ES-I3 (cell line): ENCODE results near the gene NAV3.

Experiments
- H3K36me3 ChIP-seq: 2 replicates; pipeline ENCODE4 v1.6.1; 2013; ENCODE audit warnings: mild to moderate bottlenecking, low read length, control low read depth, moderate library complexity; ENCODE audit not compliant: insufficient read depth
- H3K4me1 ChIP-seq: 2 replicates; pipeline ENCODE4 v1.6.1; 2013; ENCODE audit warnings: mild to moderate bottlenecking, control low read depth, low read length; ENCODE audit not compliant: insufficient read depth
- H3K9ac ChIP-seq: 2 replicates; pipeline ENCODE4 v1.6.1; 2013; ENCODE audit warnings: low read depth, mild to moderate bottlenecking, low read length, moderate library complexity
- H3K9me3 ChIP-seq: 2 replicates; pipeline ENCODE4 v1.6.1; 2013; ENCODE audit warnings: mild to moderate bottlenecking, low read length, moderate library complexity; ENCODE audit not compliant: control insufficient read depth, insufficient read depth

NAV3 gene

GRCh38 chr12:77957062-77957461 lies 126.4 kb downstream of the NAV3 start:
- H3K9ac ChIP-seq, result no peak overlapping the region

GRCh38 chr12:77963576-77964178 lies 133.0 kb downstream of the NAV3 start:
- no peaks in the 10 kb centered on the region for H3K4me1 ChIP-seq
- no peak overlapping the region for H3K9ac ChIP-seq
- no peaks in the 10 kb centered on the region for H3K36me3 ChIP-seq
- H3K9me3 ChIP-seq, result no peaks in the 10 kb centered on the region

More at GRCh38 chr12:77957062-77957461, 126.4 kb downstream of the NAV3 start:
- H3K4me1 ChIP-seq, result peaks cover 10% of the 10 kb centered on the region
- H3K36me3 ChIP-seq, result no peaks in the 10 kb centered on the region
- no peaks in the 10 kb centered on the region for H3K9me3 ChIP-seq

GRCh38 chr12:77965790-77966189 lies 135.1 kb downstream of the NAV3 start:
- Histone ChIP-seq H3K9me3 (no peaks in the 10 kb centered on the region), H3K4me1 (no peaks in the 10 kb centered on the region), H3K36me3 (no peaks in the 10 kb centered on the region), H3K9ac (no peak overlapping the region)

GRCh38 chr12:77968021-77968420 lies 137.3 kb downstream of the NAV3 start:
- Histone ChIP-seq H3K9me3 (no peaks in the 10 kb centered on the region), H3K4me1 (no peaks in the 10 kb centered on the region), H3K36me3 (no peaks in the 10 kb centered on the region), H3K9ac (no peak overlapping the region)

GRCh38 chr12:77968571-77968970 lies 137.9 kb downstream of the NAV3 start:
- Histone ChIP-seq H3K4me1 (no peaks in the 10 kb centered on the region), H3K36me3 (no peaks in the 10 kb centered on the region), H3K9me3 (no peaks in the 10 kb centered on the region), H3K9ac (no peak overlapping the region)

GRCh38 chr12:77973579-77973978 lies 142.9 kb downstream of the NAV3 start:
- Histone ChIP-seq H3K9ac (no peak overlapping the region), H3K36me3 (no peaks in the 10 kb centered on the region), H3K9me3 (no peaks in the 10 kb centered on the region), H3K4me1 (no peaks in the 10 kb centered on the region)

- Histone ChIP-seq H3K36me3 (no peaks in the 10 kb centered on the region), H3K4me1 (no peaks in the 10 kb centered on the region), H3K9me3 (no peaks in the 10 kb centered on the region), H3K9ac (no peak overlapping the region)
Observed at GRCh38 chr12:77974645-77975044, 144.0 kb downstream of the NAV3 start.

GRCh38 chr12:77979597-77980250 lies 149.0 kb downstream of the NAV3 start:
- H3K9me3 ChIP-seq, result no peaks in the 10 kb centered on the region
- no peaks in the 10 kb centered on the region for H3K4me1 ChIP-seq
- no peak overlapping the region for H3K9ac ChIP-seq
- no peaks in the 10 kb centered on the region for H3K36me3 ChIP-seq

GRCh38 chr12:77980782-77981181 lies 150.1 kb downstream of the NAV3 start:
- Histone ChIP-seq H3K9me3 (no peaks in the 10 kb centered on the region), H3K4me1 (no peaks in the 10 kb centered on the region), H3K36me3 (no peaks in the 10 kb centered on the region), H3K9ac (no peak overlapping the region)

- Histone ChIP-seq H3K9me3 (no peaks in the 10 kb centered on the region), H3K4me1 (no peaks in the 10 kb centered on the region), H3K36me3 (no peaks in the 10 kb centered on the region), H3K9ac (no peak overlapping the region)
Observed at GRCh38 chr12:77983859-77984258, 153.2 kb downstream of the NAV3 start.

GRCh38 chr12:77992760-77993159 lies 162.1 kb downstream of the NAV3 start:
- Histone ChIP-seq H3K4me1 (no peaks in the 10 kb centered on the region), H3K36me3 (no peaks in the 10 kb centered on the region; the same call in 1 of the 2 replicates), H3K9me3 (peaks cover 5% of the 10 kb centered on the region; the same call in 1 of the 2 replicates), H3K9ac (no peak overlapping the region)

- no peaks in the 10 kb centered on the region; the same call in 1 of the 2 replicates for H3K36me3 ChIP-seq
- no peak overlapping the region for H3K9ac ChIP-seq
Observed at GRCh38 chr12:77993658-77994057, 163.0 kb downstream of the NAV3 start.

GRCh38 chr12:77995436-77996167 lies 164.9 kb downstream of the NAV3 start:
- no peaks in the 10 kb centered on the region for H3K4me1 ChIP-seq
- H3K36me3 ChIP-seq, result no peaks in the 10 kb centered on the region
- H3K9ac ChIP-seq, result no peak overlapping the region
- H3K9me3 ChIP-seq, result no peaks in the 10 kb centered on the region

More at GRCh38 chr12:77993658-77994057, 163.0 kb downstream of the NAV3 start:
- Histone ChIP-seq H3K9me3 (peaks cover 5% of the 10 kb centered on the region; the same call in 1 of the 2 replicates), H3K4me1 (no peaks in the 10 kb centered on the region)

GRCh38 chr12:77996670-77997069 lies 166.0 kb downstream of the NAV3 start:
- H3K9ac ChIP-seq, result no peak overlapping the region
- H3K4me1 ChIP-seq, result no peaks in the 10 kb centered on the region
- no peaks in the 10 kb centered on the region for H3K36me3 ChIP-seq
- H3K9me3 ChIP-seq, result no peaks in the 10 kb centered on the region
